Activated gamma-delta T cell treated with anti-CD3 and anti-CD28 coated beads, Interleukin-2, amount 50 U/mL, for 16 hours (primary cell): Measurements from ENCODE around the gene KRT35.

Source experiments
- DNase-seq: peaks from one replicate; pipeline ENCODE4 v3.0.0-alpha.2; 2020; ENCODE audit warnings: low read depth

Gene KRT35

GRCh38 chr17:41481036-41481435, at the start of gene KRT35:
Gene KRT35 (minus strand): TSS chr17:41481151. CDS start chr17:41481097, 54 bp downstream.
- DNase-seq: no peak

GRCh38 chr17:41530062-41531048, 49.4 kb upstream of the KRT35 start:
- no peak for DNase-seq

- DNase-seq: no peak
Measured at GRCh38 chr17:41529491-41529915, 48.6 kb upstream of the KRT35 start.

- no peak for DNase-seq
Measured at GRCh38 chr17:41528959-41529353, 48.0 kb upstream of the KRT35 start.

- no peak for DNase-seq
Measured at GRCh38 chr17:41527063-41528023, 46.4 kb upstream of the KRT35 start.

GRCh38 chr17:41524261-41524660, 43.3 kb upstream of the KRT35 start:
- no peak for DNase-seq

- no peak for DNase-seq
Measured at GRCh38 chr17:41523787-41524186, 42.8 kb upstream of the KRT35 start.

GRCh38 chr17:41523225-41523593, 42.3 kb upstream of the KRT35 start:
- no peak for DNase-seq

- DNase-seq: no peak
Measured at GRCh38 chr17:41522301-41523224, 41.6 kb upstream of the KRT35 start.

GRCh38 chr17:41521574-41522261, 40.8 kb upstream of the KRT35 start:
- no peak for DNase-seq

- no peak for DNase-seq
Measured at GRCh38 chr17:41520821-41521521, 40.0 kb upstream of the KRT35 start.

- DNase-seq: no peak
Measured at GRCh38 chr17:41519501-41520224, 38.7 kb upstream of the KRT35 start.

- DNase-seq: no peak
Measured at GRCh38 chr17:41518789-41519449, 38.0 kb upstream of the KRT35 start, which contains the start of gene KRT15. Gene KRT15 (minus strand): TSS chr17:41518890. CDS start chr17:41518827, 63 bp downstream.

- DNase-seq: no peak
Measured at GRCh38 chr17:41518031-41518430, 37.1 kb upstream of the KRT35 start.

- DNase-seq: no peak
Measured at GRCh38 chr17:41516830-41517283, 35.9 kb upstream of the KRT35 start.

- no peak for DNase-seq
Measured at GRCh38 chr17:41516147-41516829, 35.3 kb upstream of the KRT35 start.

- no peak for DNase-seq
Measured at GRCh38 chr17:41513168-41513547, 32.2 kb upstream of the KRT35 start.

- DNase-seq: no peak
Measured at GRCh38 chr17:41512546-41513167, 31.7 kb upstream of the KRT35 start.
